Medulla oblongata (tissue), 1 donor: ENCODE data around the gene MEIS3.

Experiments used
- DNase-seq: peaks from one replicate; pipeline ENCODE4 v3.0.0-alpha.2; 2015; ENCODE audit errors: extremely low spot score

MEIS3 gene

DNA sequence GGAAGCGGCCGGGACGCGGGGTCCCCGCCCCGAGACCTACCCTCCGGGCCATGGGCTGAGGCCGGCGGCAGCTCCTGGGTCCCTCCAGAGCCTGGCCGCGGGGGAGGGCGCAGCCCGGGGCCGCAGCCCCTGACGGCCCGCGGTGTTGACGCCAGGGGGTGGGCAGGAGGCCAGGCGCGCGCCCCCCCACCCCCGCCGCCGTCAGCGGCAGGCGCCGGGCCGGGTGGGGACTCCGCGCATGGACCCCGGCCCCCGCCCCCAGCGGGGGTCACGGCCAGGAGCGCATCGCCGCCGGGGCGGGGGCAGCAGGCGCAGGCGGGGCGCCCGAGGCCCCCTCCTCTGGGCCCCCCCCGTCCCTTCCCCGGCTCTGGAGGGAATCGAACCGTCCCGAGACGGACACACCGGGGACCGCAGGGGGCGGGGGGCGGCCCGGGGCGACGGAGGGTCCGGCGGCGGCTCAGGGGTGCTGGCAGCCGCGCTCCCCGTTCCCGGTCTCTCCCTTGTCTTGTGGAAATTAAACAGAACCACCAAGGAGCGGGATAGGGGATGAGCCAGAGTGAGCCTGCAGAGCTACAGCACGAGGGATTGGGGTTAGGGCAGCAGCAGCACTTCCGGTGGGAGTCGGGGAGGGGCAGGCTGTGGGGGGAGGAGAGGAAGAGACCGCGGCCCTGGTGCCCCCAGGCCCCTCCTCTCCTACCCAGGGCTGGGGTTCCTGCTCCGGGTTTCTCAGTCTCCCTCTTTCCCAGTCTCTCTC lies at the start of gene MEIS3:
TSS of gene MEIS3 (minus strand) at position 498 of the 754 bp plus-strand sequence. CDS start at position 52, 446 bp downstream.
- no peak for DNase-seq

- no peak for DNase-seq
These were observed 48.6 kb upstream of the MEIS3 start for GRCh38 chr19:47467914-47468313.

DNA sequence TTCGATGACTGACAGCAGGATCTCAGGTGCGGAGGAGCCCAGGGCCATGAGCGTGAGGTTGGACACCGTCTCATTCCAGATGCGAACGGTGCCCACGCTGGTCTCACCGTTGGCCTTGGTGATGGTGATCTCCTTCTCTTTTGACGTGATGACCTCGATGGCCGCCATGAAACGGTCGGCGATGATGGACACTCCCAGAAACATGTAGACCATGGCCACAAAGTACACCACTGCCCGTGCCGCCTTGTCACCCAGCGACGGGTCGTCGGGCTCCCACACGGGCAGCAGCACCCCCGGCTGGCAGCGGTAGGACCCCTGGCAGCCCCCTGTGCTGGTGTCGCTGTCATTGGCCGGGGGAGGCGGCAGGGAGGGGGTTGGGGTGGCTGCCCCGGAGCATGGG lies 46.6 kb upstream of the MEIS3 start:
- no peak for DNase-seq

DNA sequence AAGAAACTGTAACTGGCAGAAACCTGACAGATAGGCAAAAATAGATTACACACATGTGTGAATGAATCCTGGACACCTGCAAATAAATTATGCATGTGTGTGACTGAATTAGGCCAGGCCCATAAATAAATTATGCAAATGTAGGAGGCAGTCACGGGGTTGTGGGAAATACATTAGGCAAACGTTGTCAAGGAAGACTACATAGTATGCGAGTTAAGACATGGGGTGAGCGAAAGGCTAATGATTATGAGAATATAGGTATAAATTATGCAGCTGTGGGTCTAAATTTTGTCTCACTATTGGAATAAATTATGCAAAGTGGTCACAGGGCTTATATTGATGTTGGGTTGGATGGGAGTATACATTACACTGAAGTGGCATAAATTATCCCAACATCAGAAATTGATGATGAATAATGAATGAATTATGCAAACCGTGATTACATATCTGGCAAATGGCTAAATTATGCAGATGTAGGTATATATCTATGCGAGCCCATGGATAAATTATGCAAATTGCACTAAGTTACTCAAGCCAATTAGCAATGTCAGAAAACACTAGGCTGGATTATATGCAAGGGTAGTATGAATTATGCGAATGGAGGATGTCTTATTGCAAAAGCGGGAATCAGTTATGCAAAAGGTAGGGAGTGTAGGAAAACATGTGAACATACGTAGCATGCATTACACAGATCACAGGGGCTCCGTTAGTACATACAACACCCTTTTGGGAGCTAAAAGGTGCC lies 45.5 kb upstream of the MEIS3 start:
- no peak for DNase-seq

DNA sequence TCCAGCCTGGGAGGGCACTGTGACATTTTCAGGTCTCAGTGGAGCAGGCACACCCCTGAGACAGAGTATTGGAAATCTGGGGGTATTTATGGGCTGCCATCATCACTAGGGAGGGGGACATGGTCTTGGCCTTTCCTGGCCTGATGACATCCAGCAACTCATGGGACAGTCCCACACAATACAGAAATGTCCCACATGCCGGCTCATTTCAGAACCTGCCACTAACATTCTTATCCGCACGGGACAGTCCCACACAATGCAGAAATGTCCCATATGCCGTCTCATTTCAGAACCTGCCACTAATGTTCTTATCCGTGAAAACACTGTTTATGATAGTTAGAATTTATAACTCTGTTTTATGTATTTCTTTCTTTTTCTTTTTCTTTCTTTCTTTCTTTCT lies 42.5 kb upstream of the MEIS3 start:
- DNase-seq: no peak

DNA sequence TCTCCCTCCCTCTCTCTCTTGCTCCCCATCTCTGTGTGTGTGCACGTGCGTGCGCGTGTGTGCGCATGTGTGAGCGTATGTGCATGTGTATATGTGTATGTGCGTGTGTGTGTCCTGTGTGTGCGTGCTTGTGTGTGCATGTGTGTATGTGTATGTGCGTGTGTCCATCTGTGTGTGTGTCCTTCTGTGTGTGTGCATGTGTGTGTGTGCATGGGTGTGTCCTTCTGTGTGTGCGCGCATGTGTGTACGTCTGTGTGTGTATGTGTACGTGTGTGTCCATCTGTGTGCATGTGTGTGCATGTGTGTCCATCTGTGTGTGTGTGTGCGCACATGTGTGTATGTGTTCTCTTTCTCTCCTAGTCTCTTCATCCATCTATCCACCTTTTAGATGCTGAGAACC lies 40.1 kb upstream of the MEIS3 start:
- DNase-seq: no peak

DNA sequence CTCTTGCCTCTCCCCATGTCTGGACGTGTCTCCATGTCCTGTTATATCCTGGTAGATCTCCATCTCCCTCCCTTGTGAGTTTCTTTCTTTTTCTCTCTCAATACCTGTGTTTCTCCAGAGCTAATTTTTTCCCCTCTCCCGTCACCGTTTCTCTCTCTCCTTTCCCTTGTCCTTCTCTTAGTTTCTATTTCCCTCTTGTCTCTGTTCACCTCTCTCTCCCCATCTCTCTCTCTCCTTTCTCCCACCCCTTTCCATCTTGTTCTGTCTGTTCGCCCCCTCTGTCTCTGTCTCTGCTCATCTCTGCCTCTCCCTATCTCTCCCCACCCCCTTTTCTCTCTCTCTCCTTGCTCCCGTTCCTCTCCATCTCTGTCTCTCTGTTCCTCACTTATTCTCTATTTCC lies 39.3 kb upstream of the MEIS3 start:
- no peak for DNase-seq

- DNase-seq: no peak
These were observed 37.6 kb upstream of the MEIS3 start for GRCh38 chr19:47456721-47457474.

- DNase-seq: no peak
These were observed 31.2 kb upstream of the MEIS3 start for GRCh38 chr19:47450478-47450877.

DNA sequence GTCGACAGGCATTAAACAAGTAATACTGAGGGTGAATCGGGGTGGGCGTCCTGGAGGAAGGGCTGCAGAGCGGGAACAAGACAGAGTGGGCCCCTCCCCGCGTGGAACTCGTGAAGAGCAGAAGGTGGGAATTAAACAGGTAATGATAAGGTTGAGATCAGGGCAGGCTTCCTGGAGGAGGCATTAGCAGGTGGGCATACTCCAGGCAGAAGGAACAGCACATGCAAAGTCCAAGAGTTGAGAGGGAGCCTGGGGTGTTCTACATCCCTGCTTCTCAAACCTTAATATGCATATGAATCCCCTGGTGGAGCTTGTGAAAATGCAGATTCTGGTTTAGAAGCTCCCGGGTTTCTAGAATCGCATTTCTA lies 29.0 kb upstream of the MEIS3 start:
- DNase-seq: no peak

DNA sequence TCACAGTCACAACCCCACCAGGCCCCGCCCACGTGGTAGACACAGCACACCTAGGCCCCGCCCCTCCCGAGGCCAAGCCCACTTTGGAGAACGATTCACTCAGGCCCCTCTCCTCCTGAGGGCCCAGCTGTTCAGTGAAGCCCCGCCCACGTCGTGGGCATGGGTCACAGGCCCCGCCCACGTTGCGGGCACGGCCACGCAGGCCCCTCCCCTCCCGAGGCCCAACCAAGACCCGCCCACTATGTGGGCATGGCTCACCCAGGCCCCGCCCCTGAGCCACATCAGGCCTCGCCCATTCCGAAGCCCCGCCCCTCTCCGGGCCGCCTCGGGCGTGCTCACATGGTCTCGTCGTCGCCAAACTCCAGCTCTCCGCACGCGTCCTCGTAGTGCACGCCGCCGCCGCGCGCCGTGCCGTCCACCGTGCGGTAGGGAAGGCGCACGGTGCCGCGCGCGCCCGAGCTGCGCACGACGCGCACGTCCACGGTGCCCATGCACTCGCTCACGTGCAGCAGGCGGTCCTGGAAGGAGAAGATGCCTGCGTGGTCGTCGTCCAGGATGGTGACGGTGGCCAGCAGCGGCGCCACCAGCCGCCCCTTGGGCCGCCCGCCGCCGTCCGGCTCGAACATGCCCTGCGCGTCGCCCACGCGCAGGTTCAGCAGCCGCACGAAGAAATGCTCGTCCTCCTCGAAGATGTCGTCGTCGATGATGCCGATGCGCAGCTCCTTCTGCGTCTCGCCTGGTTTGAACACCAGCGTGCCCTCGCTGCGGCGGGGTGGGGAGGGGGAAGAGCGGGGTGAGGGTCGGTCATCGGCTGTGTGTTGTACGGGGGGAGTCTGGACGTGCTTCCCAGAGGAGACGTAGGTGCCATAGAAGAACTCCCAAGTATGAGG lies 28.4 kb upstream of the MEIS3 start:
- DNase-seq: peak; percentile 41

DNA sequence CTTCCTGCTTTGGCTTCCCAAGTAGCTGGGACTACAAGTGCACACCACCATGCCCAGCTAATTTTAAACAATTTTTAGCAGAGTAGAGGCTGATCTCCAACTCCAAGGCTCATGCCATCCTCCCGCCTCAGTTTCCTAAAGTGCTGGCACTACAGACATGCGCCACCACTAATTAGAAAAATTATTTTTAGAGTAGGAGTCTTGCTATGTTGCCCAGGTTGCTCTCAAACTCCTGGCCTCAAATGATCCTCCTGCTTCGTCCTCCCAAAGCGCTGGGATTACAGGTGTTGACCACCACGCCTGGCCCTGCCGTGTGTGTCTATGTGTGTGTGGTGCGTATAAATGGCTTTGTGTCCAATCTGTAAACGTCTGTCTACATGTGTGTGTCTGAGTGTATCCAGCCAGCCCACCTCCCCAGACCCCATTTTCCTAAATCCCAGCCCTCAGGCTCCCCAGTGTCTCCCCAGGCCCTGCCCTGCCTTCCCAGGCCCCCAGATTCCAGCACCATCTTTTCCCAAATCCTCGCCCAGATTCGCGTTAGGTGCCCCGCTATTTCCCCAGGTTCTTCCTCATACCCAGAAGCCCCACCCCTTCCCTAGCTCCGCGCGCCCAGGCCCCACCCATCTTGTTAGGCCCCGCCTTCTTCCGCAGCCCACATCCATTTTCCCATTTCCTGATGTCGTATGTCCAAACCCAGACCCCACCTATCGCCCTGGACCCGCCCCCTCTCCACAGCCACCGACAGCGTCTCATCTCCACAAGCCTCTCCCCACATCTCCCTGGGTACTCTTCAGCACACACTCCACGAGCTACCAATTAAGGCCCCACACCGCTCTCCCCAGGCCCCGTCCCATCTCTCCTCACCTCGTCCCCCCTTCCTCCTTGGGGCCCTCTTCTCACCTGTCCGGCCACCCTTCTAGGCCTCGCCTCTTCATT lies 27.5 kb upstream of the MEIS3 start:
- no peak for DNase-seq

GRCh38 chr19:47445937-47446402 lies 26.6 kb upstream of the MEIS3 start:
- DNase-seq: no peak

DNA sequence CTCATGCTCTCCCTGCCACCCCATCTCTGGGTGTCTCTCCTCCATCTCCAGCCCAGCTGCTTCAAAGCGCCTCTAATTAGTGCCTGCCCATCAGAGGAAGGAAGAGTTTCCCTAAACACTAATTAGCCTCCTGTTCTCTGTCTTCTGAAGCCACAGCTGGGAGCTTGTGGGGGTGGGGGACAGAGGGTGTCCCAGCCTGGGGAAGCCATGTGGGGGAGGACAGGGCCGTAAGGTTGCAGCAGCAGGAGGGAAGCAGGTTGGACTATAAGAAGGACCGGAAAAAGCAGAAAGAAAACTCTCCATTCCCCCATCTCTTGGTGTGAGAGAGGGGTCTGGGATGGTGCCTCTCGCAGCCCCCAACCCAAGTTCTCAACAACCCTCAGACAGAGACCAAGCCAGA lies 26.2 kb upstream of the MEIS3 start:
- DNase-seq: no peak

DNA sequence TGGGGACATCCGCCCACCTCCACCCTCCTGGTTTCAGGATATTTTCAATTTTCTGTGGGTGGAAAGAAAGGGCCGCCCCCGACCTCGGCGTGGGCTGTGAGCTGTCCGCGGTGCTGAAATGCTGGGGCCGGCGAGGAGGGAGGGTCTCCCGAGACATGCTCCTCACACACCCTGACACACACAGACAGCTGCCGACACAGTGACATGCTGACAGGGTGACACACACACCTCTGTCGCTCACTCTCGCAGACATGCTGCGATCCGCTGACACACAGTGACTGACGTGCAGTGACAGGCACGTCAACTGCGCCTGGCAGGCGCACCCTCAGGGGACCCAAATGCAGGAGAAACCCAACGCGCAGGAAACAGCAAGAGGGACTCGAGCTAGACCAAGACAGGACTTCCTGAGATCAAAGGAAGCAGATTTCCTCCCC lies 25.1 kb upstream of the MEIS3 start:
- DNase-seq: no peak

DNA sequence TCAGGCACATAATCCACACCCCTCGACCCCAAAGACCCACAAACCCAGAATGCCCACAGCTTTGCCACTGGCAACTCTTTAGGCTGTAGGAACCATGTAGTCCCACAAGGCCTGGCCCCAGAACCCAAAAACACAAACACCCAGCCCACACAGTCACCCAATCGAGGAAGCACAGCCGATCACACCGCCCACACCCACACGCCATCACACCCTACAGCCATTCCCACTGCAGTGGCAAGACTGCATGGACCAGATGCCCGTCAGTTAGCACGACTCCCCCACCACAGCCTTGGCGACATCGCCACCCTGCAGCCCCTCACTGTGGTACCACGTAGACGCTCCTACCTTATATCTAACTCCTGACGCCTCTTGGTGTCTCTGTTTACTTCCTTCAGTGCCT lies 24.0 kb upstream of the MEIS3 start:
- DNase-seq: no peak

GRCh38 chr19:47438793-47439220 lies 19.5 kb upstream of the MEIS3 start:
- no peak for DNase-seq

DNA sequence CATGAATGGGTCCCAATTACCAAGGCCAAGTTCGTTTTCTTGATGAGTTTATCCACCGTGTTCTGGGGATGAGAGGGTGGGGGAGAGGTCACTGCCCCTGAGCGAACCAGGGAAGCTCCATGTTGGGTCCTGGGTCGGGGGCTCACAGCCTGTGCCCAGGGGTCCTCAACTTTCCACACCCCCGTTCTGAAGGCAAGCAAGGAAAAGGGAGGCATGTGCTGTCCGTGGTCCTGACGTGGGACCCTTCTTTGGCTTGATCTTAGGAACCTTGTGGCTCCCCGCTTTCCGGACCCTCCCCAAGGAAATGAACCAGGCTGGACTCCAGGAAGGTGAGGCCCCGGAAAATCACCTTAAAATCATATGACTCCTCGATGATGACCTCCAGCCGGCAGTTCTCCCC lies 18.2 kb upstream of the MEIS3 start:
- DNase-seq: no peak

DNA sequence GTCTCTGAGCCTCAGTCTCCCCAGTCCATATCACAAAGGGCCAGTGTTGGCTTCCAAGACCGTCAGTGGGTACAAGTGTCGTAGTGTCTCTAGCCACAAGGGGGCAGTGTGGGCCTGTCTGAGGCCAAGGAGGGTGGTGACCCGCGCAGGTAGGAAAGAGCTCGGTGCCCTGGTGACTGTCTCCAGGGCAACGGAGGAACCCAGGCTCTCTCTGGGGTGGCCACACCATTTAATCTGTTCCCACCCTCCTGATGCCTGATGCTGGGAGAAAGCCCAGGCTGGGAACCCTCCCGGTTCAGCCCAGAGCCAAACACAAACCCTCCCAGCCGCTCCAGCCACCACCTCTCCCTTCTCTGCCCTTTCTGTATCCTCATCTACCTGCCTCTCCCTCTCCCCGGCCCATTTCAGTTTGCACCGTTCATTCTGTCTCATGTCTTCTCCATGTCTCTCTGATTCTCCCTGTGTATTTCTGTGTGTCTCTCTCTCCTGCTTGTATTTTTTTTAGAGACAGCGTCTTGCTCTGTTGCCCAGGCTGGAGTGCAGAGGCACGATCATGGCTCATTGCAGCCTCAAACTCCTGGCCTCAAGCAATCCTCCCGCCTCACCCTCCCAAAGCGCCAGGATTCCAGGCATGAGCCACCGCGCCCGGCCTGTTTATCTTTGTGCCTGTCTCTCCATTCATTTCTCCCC lies 17.5 kb upstream of the MEIS3 start:
- DNase-seq: peak; percentile 89
